ENCODE results near the gene CYREN.
"Not testable (repeated sequence)": the region's sequence is repeated elsewhere in the genome, so short reads cannot be mapped to it uniquely, and the experiment has no call there.

Gene CYREN

DNA sequence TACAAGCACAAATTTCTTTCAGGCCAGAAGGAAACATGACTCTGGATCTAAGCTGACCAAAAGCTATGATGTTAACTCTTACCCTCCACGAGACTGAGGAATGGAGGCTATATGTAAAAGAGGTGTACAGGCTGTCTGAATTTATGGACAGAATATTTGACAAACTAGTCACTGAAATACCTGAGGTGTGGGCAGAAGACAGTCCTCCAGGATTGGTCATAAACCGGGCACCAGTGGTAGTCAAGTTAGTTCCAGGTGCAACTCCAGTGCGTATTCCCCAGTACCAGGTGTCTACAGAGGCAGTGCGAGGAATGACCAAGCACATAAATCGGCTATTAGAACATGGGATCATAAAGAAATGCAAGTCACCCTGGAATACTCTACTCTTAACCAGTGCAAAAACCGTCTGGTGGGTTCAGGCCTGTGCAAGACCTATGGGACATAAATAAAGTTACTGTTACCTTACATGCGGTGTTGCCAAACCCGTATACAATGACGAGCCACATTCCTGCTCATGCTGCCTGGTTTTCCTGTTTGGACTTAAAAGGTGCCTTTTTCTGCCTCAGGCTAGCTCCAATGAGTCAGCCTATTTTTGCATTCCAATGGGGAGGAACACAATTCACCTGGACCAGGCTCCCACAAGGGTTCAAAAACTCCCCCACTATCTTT is 6.7 kb upstream of the CYREN start:
- Histone ChIP-seq H3K36me3 (ENCODE audit: control insufficient read depth in 2 of 2, insufficient read depth in 2 of 2, low read length in 2 of 2) (no peaks in the 10 kb centered on the region), H3K4me1 (ENCODE audit: control insufficient read depth, insufficient read depth, low read length) (no peaks in the 10 kb centered on the region), H3K27ac (ENCODE audit: low read length) (no peak overlapping the region), H3K9me3 (ENCODE audit: control insufficient read depth in 2 of 2, low read length in 2 of 2) (peaks cover 0 to 13% of the 10 kb centered on the region in 2 donors), H3K9ac (ENCODE audit: low read length in 2 of 2) (no peak overlapping the region), H3K27me3 (ENCODE audit: control insufficient read depth in 1 of 2, insufficient read depth in 2 of 2, low read length in 2 of 2) (no peaks in the 10 kb centered on the region), H3K4me3 (ENCODE audit: low read length in 2 of 2) (no peak overlapping the region)

DNA sequence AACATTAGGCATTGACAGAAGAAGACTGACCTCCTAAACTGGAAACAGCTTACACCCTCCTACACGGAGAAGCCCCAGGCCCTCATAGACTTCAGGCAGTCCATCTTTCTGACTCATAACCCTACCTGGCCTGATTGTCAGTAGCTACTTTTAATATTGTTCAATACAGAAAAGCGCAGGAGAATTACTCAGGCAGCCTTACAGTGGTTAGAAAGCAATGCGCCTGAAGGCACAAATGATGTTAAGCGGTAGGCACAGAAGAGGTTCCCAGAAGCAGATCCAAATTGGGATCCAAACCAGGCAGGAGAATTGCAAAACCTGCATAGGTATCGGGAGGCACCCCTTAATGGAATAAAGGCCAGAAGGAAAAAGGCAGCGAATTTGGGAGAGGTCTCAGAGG is 5.4 kb upstream of the CYREN start:
- H3K4me1 ChIP-seq (ENCODE audit: control insufficient read depth, insufficient read depth, low read length), result peaks cover 7% of the 10 kb centered on the region
- H3K27ac ChIP-seq (ENCODE audit: low read length), result no peak overlapping the region
- H3K9ac ChIP-seq (ENCODE audit: low read length in 2 of 2), result no peak overlapping the region
- H3K27me3 ChIP-seq (ENCODE audit: control insufficient read depth in 1 of 2, insufficient read depth in 2 of 2, low read length in 2 of 2), result no peaks in the 10 kb centered on the region
- peaks cover 0 to 5% of the 10 kb centered on the region in 2 donors for H3K9me3 ChIP-seq (ENCODE audit: control insufficient read depth in 2 of 2, low read length in 2 of 2)
- no peak overlapping the region for H3K4me3 ChIP-seq (ENCODE audit: low read length in 2 of 2)
- H3K36me3 ChIP-seq (ENCODE audit: control insufficient read depth in 2 of 2, insufficient read depth in 2 of 2, low read length in 2 of 2), result no peaks in the 10 kb centered on the region

DNA sequence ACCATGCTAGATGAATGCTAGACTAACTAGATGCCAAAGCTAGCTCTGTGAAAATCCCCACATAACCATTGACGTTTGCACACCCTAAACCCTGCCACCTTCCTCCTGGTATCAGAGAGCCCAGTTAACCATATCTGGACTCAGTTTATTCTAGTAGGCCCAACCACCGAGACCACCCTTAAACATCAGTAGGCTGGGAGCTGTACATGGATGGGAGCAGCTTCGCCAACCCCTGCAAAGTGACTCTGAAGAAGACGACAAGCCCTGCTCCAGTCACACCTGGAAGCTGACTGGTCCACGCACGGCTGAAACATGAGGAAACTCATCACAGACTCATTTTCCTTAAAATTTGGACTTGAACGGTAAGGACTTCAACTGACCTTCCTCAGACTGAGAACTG is 4.4 kb upstream of the CYREN start:
- Histone ChIP-seq H3K9ac (ENCODE audit: low read length in 2 of 2) (no peak overlapping the region), H3K27me3 (ENCODE audit: control insufficient read depth in 1 of 2, insufficient read depth in 2 of 2, low read length in 2 of 2) (no peaks in the 10 kb centered on the region), H3K36me3 (ENCODE audit: control insufficient read depth in 2 of 2, insufficient read depth in 2 of 2, low read length in 2 of 2) (no peaks in the 10 kb centered on the region), H3K4me3 (ENCODE audit: low read length in 2 of 2) (no peak overlapping the region), H3K4me1 (ENCODE audit: control insufficient read depth, insufficient read depth, low read length) (peaks cover 15% of the 10 kb centered on the region), H3K9me3 (ENCODE audit: control insufficient read depth in 2 of 2, low read length in 2 of 2) (peaks cover 0 to 3% of the 10 kb centered on the region in 2 donors), H3K27ac (ENCODE audit: low read length) (no peak overlapping the region)

DNA sequence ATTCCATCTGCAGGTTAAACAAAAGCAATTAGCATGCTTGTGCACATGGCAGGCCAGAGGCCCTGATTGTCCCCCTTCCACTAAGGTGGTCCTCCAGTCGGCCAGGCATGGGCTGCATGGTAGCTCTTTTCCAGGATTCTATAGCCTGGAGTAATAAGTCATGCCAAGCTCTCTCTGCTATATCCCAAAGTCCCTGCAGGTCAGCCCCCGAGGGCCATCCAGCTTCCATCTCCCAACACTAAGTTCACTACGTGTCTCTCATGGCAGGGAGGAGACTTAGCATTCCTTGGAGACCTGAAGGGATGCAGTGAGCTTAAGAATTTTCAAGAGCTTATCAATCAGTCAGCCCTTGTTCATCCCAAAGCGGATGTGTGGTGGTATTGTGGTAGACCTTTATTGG is 3.4 kb upstream of the CYREN start:
- not testable (repeated sequence) for H3K4me3 ChIP-seq (ENCODE audit: low read length in 2 of 2); H3K27me3 ChIP-seq (ENCODE audit: control insufficient read depth in 1 of 2, insufficient read depth in 2 of 2, low read length in 2 of 2); H3K9me3 ChIP-seq (ENCODE audit: control insufficient read depth in 2 of 2, low read length in 2 of 2); H3K9ac ChIP-seq (ENCODE audit: low read length in 2 of 2); H3K27ac ChIP-seq (ENCODE audit: low read length); H3K36me3 ChIP-seq (ENCODE audit: control insufficient read depth in 2 of 2, insufficient read depth in 2 of 2, low read length in 2 of 2)
- H3K4me1 ChIP-seq (ENCODE audit: control insufficient read depth, insufficient read depth, low read length), result peaks cover 25% of the 10 kb centered on the region

DNA sequence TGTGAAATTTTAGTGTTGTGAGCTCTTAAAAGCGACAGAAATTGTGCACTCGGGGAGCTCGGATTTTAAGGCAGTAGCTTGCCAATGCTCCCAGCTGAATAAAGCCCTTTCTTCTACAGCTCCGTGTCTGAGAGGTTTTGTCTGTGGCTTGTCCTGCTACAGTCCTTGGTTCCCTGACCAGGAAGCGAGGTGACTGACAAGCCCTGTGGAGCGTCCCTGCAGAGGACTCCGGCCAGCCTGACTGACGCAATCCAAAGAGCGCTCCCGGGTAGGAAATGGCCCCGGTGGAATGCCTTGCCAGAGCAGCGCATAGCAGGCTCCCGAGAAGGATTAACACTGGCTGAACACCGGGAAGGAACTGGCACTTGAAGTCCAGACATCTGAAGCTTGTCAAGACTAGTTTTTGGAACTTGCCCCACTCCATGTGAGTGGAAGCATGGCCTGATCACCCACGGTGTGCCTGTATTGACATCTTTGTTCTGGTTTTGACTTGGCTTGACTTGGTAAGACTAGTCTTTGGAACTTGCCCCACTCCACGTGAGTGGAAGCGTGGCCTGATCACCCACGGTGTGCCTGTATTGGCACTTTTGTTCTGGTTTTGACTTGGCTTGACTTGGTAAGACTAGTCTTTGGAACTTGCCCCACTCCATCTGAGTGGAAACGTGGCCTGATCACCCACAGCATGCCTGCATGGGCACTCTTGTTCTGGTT is 1.2 kb upstream of the CYREN start:
- H3K27me3 ChIP-seq (ENCODE audit: control insufficient read depth in 1 of 2, insufficient read depth in 2 of 2, low read length in 2 of 2); H3K9me3 ChIP-seq (ENCODE audit: control insufficient read depth in 2 of 2, low read length in 2 of 2): not testable (repeated sequence)
- Histone ChIP-seq H3K27ac (ENCODE audit: low read length) (peak overlapping the region; percentile 88), H3K4me3 (ENCODE audit: low read length in 2 of 2) (peak overlapping the region in 1 of 2 donors; percentile 27), H3K9ac (ENCODE audit: low read length in 2 of 2) (peak overlapping the region in 1 of 2 donors; percentile 84), H3K36me3 (ENCODE audit: control insufficient read depth in 2 of 2, insufficient read depth in 2 of 2, low read length in 2 of 2) (peaks cover 9 to 17% of the 10 kb centered on the region in 2 donors), H3K4me1 (ENCODE audit: control insufficient read depth, insufficient read depth, low read length) (peaks cover 43% of the 10 kb centered on the region)

DNA sequence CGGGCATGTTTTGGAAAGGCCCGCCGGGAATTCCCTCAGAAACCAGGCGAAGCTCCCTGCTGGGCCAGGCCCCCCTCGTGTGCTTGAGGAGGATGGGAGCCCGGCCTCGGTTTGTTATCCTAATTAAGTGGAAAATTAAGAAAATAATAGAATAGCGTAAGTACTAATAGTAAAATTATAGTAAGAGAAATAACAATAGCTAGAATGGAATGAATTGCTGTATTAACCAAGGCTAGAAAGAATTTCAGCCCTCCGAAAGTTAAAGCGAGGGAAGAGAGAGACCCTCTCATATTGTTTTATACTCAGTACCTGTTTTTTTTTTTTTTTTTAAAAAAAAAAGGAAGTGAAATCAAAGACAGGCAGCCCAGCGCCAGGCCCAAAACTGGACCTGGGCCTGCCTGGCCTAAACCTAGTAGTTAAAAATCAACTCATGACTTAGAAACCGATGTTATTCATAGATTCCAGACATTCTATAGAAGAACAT is 533 bp upstream of the CYREN start:
- Histone ChIP-seq H3K9ac (ENCODE audit: low read length in 2 of 2) (peak overlapping the region; percentile 65 to 84), H3K27ac (ENCODE audit: low read length) (peak overlapping the region; percentile 88), H3K36me3 (ENCODE audit: control insufficient read depth in 2 of 2, insufficient read depth in 2 of 2, low read length in 2 of 2) (peaks cover 14 to 23% of the 10 kb centered on the region in 2 donors), H3K4me3 (ENCODE audit: low read length in 2 of 2) (peak overlapping the region; percentile 66 to 86), H3K4me1 (ENCODE audit: control insufficient read depth, insufficient read depth, low read length) (peaks cover 43% of the 10 kb centered on the region)
- H3K9me3 ChIP-seq (ENCODE audit: control insufficient read depth in 2 of 2, low read length in 2 of 2); H3K27me3 ChIP-seq (ENCODE audit: control insufficient read depth in 1 of 2, insufficient read depth in 2 of 2, low read length in 2 of 2): not testable (repeated sequence)

DNA sequence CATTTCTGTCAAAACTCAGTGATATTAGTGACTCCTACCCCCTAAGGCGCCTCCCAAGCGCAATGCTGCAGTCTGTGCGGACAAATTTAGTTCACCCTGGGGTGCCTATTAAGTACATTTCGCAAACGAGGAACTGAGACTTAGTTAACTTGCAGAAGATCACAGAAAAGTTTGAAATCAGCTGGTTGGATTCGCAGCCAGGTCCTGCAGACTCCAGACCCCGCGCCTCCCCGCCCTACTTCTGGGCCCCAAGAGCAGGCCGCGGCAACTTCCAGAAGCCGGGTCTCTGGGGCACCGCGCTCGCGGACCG is 588 bp downstream of the CYREN start:
- no peaks in the 10 kb centered on the region for H3K27me3 ChIP-seq (ENCODE audit: control insufficient read depth in 1 of 2, insufficient read depth in 2 of 2, low read length in 2 of 2)
- H3K9me3 ChIP-seq (ENCODE audit: control insufficient read depth in 2 of 2, low read length in 2 of 2), result no peaks in the 10 kb centered on the region
- peak overlapping the region; percentile 84 to 93 for H3K9ac ChIP-seq (ENCODE audit: low read length in 2 of 2)
- peaks cover 21 to 34% of the 10 kb centered on the region in 2 donors for H3K36me3 ChIP-seq (ENCODE audit: control insufficient read depth in 2 of 2, insufficient read depth in 2 of 2, low read length in 2 of 2)
- H3K4me3 ChIP-seq (ENCODE audit: low read length in 2 of 2), result peak overlapping the region; percentile 72 to 86
- peaks cover 43% of the 10 kb centered on the region for H3K4me1 ChIP-seq (ENCODE audit: control insufficient read depth, insufficient read depth, low read length)
- peak overlapping the region; percentile 88 for H3K27ac ChIP-seq (ENCODE audit: low read length)

DNA sequence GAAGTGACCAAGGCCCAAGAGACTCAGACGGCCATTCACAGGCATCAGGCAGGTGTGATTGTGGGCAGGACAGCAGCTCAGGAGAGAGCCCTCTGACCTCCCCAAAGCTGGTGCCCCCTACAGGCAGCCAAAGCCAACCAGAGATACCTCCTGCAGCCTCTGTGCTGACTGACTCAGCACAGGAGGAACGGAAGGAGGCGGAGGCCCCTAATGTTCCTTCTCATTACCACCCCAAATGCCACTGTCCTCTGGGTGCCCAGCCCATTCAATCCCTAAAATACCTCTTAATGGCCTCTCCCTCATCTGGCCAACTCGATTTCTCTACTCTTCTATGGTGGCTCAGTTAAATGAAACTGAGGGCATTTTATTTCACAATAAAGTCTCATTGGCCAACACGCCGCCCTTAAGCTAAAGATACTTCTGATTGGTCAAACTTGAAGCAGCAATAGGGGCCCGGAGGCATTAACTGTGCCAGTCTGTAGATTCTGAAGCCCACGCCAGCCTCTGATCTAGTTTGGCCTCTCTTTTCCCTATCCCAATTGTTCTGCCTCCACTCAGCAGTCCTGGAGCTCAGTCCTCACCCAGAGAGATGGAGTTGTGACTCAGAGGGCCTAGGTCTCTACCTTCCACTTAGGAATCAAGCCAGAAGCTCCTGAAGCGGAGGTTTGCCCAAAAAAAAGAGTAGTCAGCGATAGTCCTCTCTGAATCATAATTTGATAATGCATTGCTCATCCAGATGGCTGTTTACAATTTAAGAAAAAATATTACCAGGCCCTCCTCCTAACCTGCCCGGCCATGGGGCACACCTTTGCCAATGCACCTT is 1.2 kb downstream of the CYREN start:
- peak overlapping the region; percentile 88 for H3K27ac ChIP-seq (ENCODE audit: low read length)
- H3K4me3 ChIP-seq (ENCODE audit: low read length in 2 of 2), result peak overlapping the region; percentile 72 to 86
- H3K36me3 ChIP-seq (ENCODE audit: control insufficient read depth in 2 of 2, insufficient read depth in 2 of 2, low read length in 2 of 2), result peaks cover 26 to 34% of the 10 kb centered on the region in 2 donors
- no peaks in the 10 kb centered on the region for H3K27me3 ChIP-seq (ENCODE audit: control insufficient read depth in 1 of 2, insufficient read depth in 2 of 2, low read length in 2 of 2)
- H3K4me1 ChIP-seq (ENCODE audit: control insufficient read depth, insufficient read depth, low read length), result peaks cover 43% of the 10 kb centered on the region
- H3K9me3 ChIP-seq (ENCODE audit: control insufficient read depth in 2 of 2, low read length in 2 of 2), result no peaks in the 10 kb centered on the region
- peak overlapping the region; percentile 84 to 93 for H3K9ac ChIP-seq (ENCODE audit: low read length in 2 of 2)

DNA sequence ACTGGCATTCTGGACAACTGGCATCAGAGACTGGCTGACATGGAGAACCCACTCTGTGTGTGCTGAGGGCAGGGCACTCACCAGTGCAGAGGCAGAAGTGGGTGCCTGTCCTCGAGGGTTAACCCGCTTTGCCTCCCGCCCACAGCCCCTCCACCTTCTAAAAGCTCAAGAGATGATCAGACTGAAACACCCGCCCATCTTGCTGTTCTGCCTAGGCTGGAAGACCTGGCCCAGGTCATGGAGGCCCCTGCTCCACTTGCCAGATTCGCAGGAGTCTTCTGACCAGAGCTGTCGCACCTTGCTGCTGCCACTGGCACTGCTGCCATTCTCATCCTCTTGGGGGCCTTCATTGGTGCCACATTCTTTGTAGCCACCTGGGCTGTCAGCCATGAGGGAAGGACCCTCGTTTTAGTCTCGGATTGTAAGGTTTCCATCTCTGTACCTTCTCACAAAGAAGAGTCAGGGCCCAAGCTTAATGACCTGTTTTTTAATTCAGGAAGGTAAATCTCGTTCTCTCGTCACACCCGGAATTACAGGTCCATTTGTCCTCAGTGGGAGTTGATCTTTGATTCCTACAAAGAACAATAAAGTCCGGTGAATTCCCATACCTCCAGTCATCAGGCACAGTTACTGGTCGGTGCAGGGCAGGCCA is 1.9 kb downstream of the CYREN start:
- H3K36me3 ChIP-seq (ENCODE audit: control insufficient read depth in 2 of 2, insufficient read depth in 2 of 2, low read length in 2 of 2), result peaks cover 26 to 36% of the 10 kb centered on the region in 2 donors
- H3K9me3 ChIP-seq (ENCODE audit: control insufficient read depth in 2 of 2, low read length in 2 of 2), result no peaks in the 10 kb centered on the region
- peak overlapping the region in 1 of 2 donors; percentile 15 for H3K4me3 ChIP-seq (ENCODE audit: low read length in 2 of 2)
- H3K4me1 ChIP-seq (ENCODE audit: control insufficient read depth, insufficient read depth, low read length), result peaks cover 43% of the 10 kb centered on the region
- peak overlapping the region; percentile 37 for H3K27ac ChIP-seq (ENCODE audit: low read length)
- H3K9ac ChIP-seq (ENCODE audit: low read length in 2 of 2), result peak overlapping the region in 1 of 2 donors; percentile 51
- no peaks in the 10 kb centered on the region for H3K27me3 ChIP-seq (ENCODE audit: control insufficient read depth in 1 of 2, insufficient read depth in 2 of 2, low read length in 2 of 2)

DNA sequence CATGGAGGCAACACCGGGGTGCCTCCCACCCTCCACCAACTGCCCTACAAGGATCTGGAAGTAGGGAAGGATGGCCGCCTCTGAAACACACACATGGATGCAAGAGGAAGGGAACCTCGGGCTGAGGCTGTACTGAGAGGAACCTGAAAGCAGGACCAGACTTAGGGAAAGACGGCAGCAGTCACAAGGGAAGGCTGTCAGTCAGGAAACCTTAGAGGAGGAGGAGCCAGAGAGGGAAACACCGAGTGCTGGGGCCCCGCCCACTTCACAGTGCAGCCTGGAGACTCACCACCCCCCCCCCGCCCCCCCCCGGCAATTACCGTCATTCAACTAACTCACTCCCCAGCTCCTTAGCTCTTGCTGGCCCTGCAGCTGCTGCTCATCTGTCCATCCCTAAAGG is 2.5 kb downstream of the CYREN start:
- no peak overlapping the region for H3K27ac ChIP-seq (ENCODE audit: low read length)
- peaks cover 26 to 36% of the 10 kb centered on the region in 2 donors for H3K36me3 ChIP-seq (ENCODE audit: control insufficient read depth in 2 of 2, insufficient read depth in 2 of 2, low read length in 2 of 2)
- no peaks in the 10 kb centered on the region for H3K27me3 ChIP-seq (ENCODE audit: control insufficient read depth in 1 of 2, insufficient read depth in 2 of 2, low read length in 2 of 2)
- H3K9ac ChIP-seq (ENCODE audit: low read length in 2 of 2), result no peak overlapping the region
- peaks cover 43% of the 10 kb centered on the region for H3K4me1 ChIP-seq (ENCODE audit: control insufficient read depth, insufficient read depth, low read length)
- H3K9me3 ChIP-seq (ENCODE audit: control insufficient read depth in 2 of 2, low read length in 2 of 2), result no peaks in the 10 kb centered on the region
- peak overlapping the region in 1 of 2 donors; percentile 15 for H3K4me3 ChIP-seq (ENCODE audit: low read length in 2 of 2)

All from stomach smooth muscle (tissue), 2 donors.